WI38 (cell line): ENCODE data around the gene SMURF2.

Experiments
- H3K4me3 ChIP-seq: 2 replicates; pipeline ENCODE4 v1.5.1; 2011; ENCODE audit warnings: low read depth, mild to moderate bottlenecking, control low read depth, low read length
- TF ChIP-seq, protein P1 (sequence below): IDR thresholded peaks from 2 replicates; pipeline ENCODE4 v1.5.1; 2012; ENCODE audit warnings: low read depth, mild to moderate bottlenecking, control low read depth, low read length

Gene SMURF2

DNA sequence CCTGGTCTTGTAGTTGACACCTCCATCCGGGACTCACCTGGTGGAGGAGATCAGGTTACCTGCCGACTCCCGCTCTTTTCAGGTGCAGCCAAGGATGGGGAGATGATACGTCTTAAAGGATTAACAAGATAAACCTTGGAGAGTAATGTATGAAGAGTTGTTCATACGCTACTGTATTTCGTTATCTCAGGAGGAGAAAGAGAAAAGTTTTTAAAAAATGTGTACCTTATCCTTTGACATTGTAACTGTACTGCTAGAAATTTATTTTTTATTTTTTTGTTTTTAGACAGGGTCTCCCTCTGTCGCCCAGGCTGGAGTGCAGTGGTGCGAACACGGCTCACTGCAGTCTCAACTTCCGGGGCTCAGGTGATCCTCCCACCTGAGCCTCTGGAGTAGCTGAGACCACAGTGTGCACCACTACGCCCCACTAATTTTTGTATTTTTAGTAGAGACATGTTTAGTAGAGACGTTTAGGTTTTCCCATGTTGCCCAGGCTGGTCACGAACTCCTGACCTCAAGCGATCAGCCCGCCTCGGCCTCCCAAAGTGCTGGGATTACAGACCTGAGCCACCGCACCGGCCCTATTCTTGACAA lies 764 bp upstream of the SMURF2 start:
- H3K4me3 ChIP-seq: peak overlapping the region; percentile 89
- TF ChIP-seq, protein P1, sequence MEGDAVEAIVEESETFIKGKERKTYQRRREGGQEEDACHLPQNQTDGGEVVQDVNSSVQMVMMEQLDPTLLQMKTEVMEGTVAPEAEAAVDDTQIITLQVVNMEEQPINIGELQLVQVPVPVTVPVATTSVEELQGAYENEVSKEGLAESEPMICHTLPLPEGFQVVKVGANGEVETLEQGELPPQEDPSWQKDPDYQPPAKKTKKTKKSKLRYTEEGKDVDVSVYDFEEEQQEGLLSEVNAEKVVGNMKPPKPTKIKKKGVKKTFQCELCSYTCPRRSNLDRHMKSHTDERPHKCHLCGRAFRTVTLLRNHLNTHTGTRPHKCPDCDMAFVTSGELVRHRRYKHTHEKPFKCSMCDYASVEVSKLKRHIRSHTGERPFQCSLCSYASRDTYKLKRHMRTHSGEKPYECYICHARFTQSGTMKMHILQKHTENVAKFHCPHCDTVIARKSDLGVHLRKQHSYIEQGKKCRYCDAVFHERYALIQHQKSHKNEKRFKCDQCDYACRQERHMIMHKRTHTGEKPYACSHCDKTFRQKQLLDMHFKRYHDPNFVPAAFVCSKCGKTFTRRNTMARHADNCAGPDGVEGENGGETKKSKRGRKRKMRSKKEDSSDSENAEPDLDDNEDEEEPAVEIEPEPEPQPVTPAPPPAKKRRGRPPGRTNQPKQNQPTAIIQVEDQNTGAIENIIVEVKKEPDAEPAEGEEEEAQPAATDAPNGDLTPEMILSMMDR: no peak

- peak overlapping the region; percentile 89 for H3K4me3 ChIP-seq
- TF ChIP-seq, protein P1: no peak
Observed at GRCh38 chr17:64661726-64661975, 456 bp downstream of the SMURF2 start.

DNA sequence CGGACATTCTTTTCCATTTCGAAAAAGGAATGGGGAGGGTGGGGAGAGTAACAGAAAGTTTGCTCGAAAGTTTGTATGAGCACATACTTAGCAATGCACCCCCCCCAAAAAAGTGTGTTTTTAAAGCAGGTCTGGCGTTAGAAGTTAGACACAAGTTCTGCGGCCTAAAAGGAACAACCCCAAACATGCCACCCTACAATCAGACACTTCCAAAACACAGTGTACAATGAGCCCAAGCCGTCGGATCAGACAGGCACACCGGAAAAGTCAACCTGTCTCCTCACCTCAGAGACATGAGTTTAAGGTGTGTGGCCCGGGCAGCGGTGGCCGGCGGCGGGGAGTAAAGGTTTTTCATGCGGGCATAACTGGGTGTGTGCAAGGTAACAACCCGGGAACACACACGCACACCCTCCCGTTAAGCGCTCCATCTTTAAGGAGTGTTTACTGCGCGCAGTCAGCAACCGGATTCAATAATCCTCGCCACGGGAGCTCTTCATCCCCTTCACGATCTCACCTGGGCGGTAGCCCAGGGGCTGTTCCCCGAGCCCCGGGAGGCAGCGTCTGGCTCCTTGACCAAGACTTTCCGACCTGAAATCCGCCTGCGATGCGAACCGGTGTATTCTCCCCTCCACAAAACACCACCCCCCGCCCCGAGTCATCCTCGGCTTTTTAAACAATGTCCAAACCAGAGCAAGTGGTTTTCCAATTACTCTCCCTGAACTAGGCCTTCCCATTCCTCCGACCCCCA lies 955 bp downstream of the SMURF2 start:
- peak overlapping the region; percentile 89 for H3K4me3 ChIP-seq

DNA sequence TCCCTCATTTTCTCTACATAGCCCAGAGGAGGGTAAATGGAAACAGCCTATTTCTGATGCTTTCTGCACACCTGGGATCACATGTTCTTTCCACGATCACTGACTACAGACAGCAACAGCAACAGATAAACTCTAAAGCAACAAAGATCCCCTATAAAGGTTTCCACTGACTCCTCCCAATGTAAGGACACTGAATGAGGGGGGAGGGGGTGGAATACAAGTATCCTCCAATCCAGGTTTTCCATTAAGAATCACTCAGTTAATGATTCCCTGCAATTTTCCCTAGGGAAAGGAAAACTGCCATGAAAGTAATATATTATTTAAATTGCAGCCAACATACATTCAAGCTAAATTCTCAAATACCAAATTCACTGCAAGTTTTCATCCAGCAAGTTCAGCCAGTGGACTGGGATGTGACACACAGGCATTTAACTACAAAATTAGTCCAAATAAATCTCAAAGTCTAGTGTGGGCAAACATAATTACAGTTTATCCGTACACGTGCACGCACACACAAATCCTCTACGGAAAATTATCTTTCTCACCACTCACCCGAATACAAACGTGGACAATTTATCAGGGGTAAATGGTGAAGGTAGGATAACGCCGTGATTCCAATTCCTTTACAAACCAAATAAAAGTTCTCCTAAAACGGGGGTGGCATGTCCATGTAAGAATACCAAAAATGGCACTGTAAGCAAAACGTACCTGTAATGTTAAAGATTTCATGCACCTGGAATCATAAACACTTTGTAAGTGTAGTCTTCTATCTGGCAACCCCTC lies 1.7 kb downstream of the SMURF2 start:
- peak overlapping the region; percentile 89 for H3K4me3 ChIP-seq

DNA sequence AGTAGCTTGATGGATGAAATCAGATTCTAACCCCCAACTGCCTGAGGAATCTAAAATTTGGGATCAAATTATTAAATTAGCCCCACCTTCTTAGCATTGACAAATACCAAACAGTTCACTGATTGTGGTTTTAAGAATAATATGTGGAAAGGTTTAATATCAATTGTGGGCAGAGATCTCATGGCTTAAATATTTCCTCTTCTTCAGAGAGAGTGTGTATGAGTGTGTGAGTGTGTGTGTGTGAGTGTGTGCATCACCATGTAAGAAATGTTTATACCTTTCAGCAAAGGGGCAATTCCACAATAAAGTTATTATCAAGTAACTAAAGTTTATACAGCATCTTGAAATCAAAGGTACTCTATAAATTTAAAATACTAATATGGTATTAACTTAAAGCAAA lies 3.2 kb downstream of the SMURF2 start:
- H3K4me3 ChIP-seq: peak overlapping the region; percentile 89
- TF ChIP-seq, protein P1: no peak

- H3K4me3 ChIP-seq: peak overlapping the region; percentile 89
- TF ChIP-seq, protein P1: no peak
Observed at GRCh38 chr17:64657610-64658125, 4.4 kb downstream of the SMURF2 start.

DNA sequence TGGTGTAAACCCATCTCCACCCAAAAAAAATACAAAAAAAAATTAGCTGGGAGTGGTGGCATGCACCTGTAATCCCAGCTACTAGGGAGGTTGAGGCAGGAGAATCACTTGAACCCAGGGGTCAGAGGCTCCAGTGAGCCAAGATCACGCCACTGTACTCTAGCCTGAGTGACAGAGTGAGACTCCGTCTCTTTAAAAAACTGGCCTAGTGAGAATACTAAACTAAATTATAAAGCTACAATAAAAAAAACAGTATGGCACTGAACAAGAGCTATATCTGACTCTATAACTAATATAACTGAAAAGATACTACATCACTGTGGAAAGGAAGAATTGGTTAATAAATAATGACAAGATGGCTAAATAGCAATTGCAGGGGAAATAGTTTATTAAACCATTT lies 6.4 kb downstream of the SMURF2 start:
- TF ChIP-seq, protein P1: no peak
- H3K4me3 ChIP-seq: no peak overlapping the region; the same call in 1 of the 2 replicates

- TF ChIP-seq, protein P1: no peak
- no peak overlapping the region for H3K4me3 ChIP-seq
Observed at GRCh38 chr17:64653985-64654355, 8.1 kb downstream of the SMURF2 start.
